HEK293 (cell line): ENCODE measurements around the gene LAD1.

Experiments used
- ZNF10 ChIP-seq: fragments of 450-650 bp; formaldehyde crosslinking; IDR thresholded peaks from 2 replicates; pipeline ENCODE4 v1.5.1; 2017; ENCODE audit warnings: missing biosample characterization, missing genetic modification characterization
- ZNF174 ChIP-seq: fragments of 450-650 bp; formaldehyde crosslinking; IDR thresholded peaks from 2 replicates; pipeline ENCODE4 v1.5.0; 2017; ENCODE audit warnings: missing biosample characterization, mild to moderate bottlenecking, missing genetic modification characterization

GRCh38 chr1:201346987-201347386 is 52.1 kb downstream of the LAD1 start:
- TF ChIP-seq ZNF10 (no peak), ZNF174 (tag by site-specific recombination) (no peak)
